IMR-90 (cell line): Measurements from ENCODE around the gene PITPNB. TPM values are rescaled to one million over a fixed set of nuclear protein-coding genes. Genes with fewer than 3 reads are reported as not detected.

Experiments used
- ATAC-seq: fragments of 200-7000 bp; cut with Tn5 transposase; 2 replicates; pipeline ENCODE4 v1.9.1; 2020; ENCODE audit warnings: low read depth, mild to moderate bottlenecking, moderate library complexity
- BruUV-seq: library from RNA; stranded (reverse); fragments of 400-500 nt; replicated peaks from 2 replicates; lab custom pipeline; 2021; lab: Mats Ljungman, UMichigan
- CTCF ChIA-PET: fragments of 300-600 bp; formaldehyde crosslinking; extraction: SDS; loops from one replicate; lab custom pipeline; 2021; ENCODE audit warnings: antibody characterized with exemption; lab: Yijun Ruan, JAX
- POLR2A ChIA-PET: fragments of 300-600 bp; sonication (Branson Sonifier 250); formaldehyde crosslinking; loops from one replicate; lab custom pipeline; 2022; ENCODE audit warnings: antibody characterized with exemption; ENCODE audit not compliant: unreplicated experiment; lab: Charles Lee
- DNase-seq: peaks from one replicate; pipeline ENCODE4 v3.0.0; 2013
- H2AFZ ChIP-seq: replicated peaks from 2 replicates; pipeline ENCODE3; 2013; ENCODE audit warnings: low read length, mild to moderate bottlenecking; ENCODE audit not compliant: poor library complexity
- H2AK5ac ChIP-seq: 2 replicates; pipeline ENCODE4 v1.6.1; 2013; ENCODE audit warnings: low read depth, low read length, inconsistent platforms
- H2AK9ac ChIP-seq: replicated peaks from 2 replicates; pipeline ENCODE3; 2013; ENCODE audit warnings: mild to moderate bottlenecking, low read depth, low read length, moderate library complexity; ENCODE audit not compliant: poor library complexity
- H2BK120ac ChIP-seq: 2 replicates; pipeline ENCODE4 v1.6.1; 2013; ENCODE audit warnings: low read depth, low read length, inconsistent platforms
- H2BK15ac ChIP-seq: 3 replicates; pipeline ENCODE4 v1.6.1; 2013; ENCODE audit warnings: low read depth, low read length, inconsistent platforms
- H2BK20ac ChIP-seq: 2 replicates; pipeline ENCODE4 v1.6.1; 2013; ENCODE audit warnings: low read depth, mild to moderate bottlenecking, inconsistent platforms, low read length, moderate library complexity
- H2BK5ac ChIP-seq: 2 replicates; pipeline ENCODE4 v1.6.1; 2013; ENCODE audit warnings: mild to moderate bottlenecking, low read depth, low read length, inconsistent platforms; ENCODE audit not compliant: poor library complexity, severe bottlenecking
- H3K14ac ChIP-seq: replicated peaks from 2 replicates; pipeline ENCODE4 v1.6.1; 2013; ENCODE audit warnings: low read depth, low read length, inconsistent platforms
- H3K18ac ChIP-seq: 2 replicates; pipeline ENCODE4 v1.6.1; 2013; ENCODE audit warnings: low read depth, low read length, control low read depth
- H3K23ac ChIP-seq: 2 replicates; pipeline ENCODE4 v1.6.1; 2013; ENCODE audit warnings: low read depth, low read length, inconsistent platforms
- H3K27ac ChIP-seq: 2 replicates; pipeline ENCODE4 v1.5.1; 2013; ENCODE audit warnings: mild to moderate bottlenecking, control low read depth, low read length; ENCODE audit not compliant: insufficient read depth
- H3K27me3 ChIP-seq: 2 replicates; pipeline ENCODE4 v1.6.1; 2013; ENCODE audit warnings: low read length; ENCODE audit not compliant: control insufficient read depth, insufficient read depth
- H3K36me3 ChIP-seq: 2 replicates; pipeline ENCODE4 v1.6.1; 2013; ENCODE audit warnings: low read length, mixed read lengths; ENCODE audit not compliant: control insufficient read depth, insufficient read depth
- H3K4ac ChIP-seq: 2 replicates; pipeline ENCODE4 v1.6.1; 2013; ENCODE audit warnings: low read depth, low read length, inconsistent platforms
- H3K4me1 ChIP-seq: 2 replicates; pipeline ENCODE4 v1.6.1; 2013; ENCODE audit warnings: low read length, mixed read lengths; ENCODE audit not compliant: control insufficient read depth, insufficient read depth
- H3K4me2 ChIP-seq: 2 replicates; pipeline ENCODE4 v1.6.1; 2013; ENCODE audit warnings: low read depth, mild to moderate bottlenecking, control low read depth, low read length, moderate library complexity
- H3K4me3 ChIP-seq: 2 replicates; pipeline ENCODE4 v1.5.1; 2013; ENCODE audit warnings: low read depth, mild to moderate bottlenecking, control low read depth, low read length, moderate library complexity; ENCODE audit not compliant: insufficient read depth
- H3K56ac ChIP-seq: 2 replicates; pipeline ENCODE4 v1.6.1; 2013; ENCODE audit warnings: low read length, inconsistent platforms; ENCODE audit not compliant: insufficient read depth; ENCODE audit errors: extremely low read depth
- H3K79me1 ChIP-seq, 2 experiments: 2 replicates each; pipeline ENCODE4 v1.6.1; 2013; ENCODE audit warnings: low read length in 2 of 2, inconsistent platforms in 1 of 2, low read depth in 1 of 2
- H3K9ac ChIP-seq: 2 replicates; pipeline ENCODE4 v1.6.1; 2013; ENCODE audit warnings: low read depth, low read length, control low read depth
- H3K9me1 ChIP-seq: 2 replicates; pipeline ENCODE4 v1.6.1; 2013; ENCODE audit warnings: low read length, inconsistent platforms; ENCODE audit not compliant: insufficient read depth
- H3K9me3 ChIP-seq: 2 replicates; pipeline ENCODE4 v1.6.1; 2013; ENCODE audit warnings: low read length; ENCODE audit not compliant: control insufficient read depth, insufficient read depth
- H4K20me1 ChIP-seq: 2 replicates; pipeline ENCODE4 v1.6.1; 2013; ENCODE audit warnings: low read length, inconsistent platforms; ENCODE audit not compliant: insufficient read depth
- H4K5ac ChIP-seq: 2 replicates; pipeline ENCODE4 v1.6.1; 2013; ENCODE audit warnings: mild to moderate bottlenecking, low read depth, low read length, control low read depth
- H4K8ac ChIP-seq, 2 experiments: 2 replicates each; pipeline ENCODE4 v1.6.1; 2013; ENCODE audit warnings: low read depth in 2 of 2, low read length in 2 of 2, control low read depth in 1 of 2, inconsistent platforms in 1 of 2
- H4K91ac ChIP-seq: 2 replicates; pipeline ENCODE4 v1.6.1; 2013; ENCODE audit warnings: low read depth, low read length, inconsistent platforms; ENCODE audit not compliant: insufficient read depth
- CHD1 ChIP-seq: IDR thresholded peaks from 2 replicates; pipeline ENCODE4 v1.6.1; 2012; ENCODE audit warnings: low read depth, low read length, improper control_type of control experiment
- CTCF ChIP-seq: conservative IDR thresholded peaks from 2 replicates; pipeline ENCODE4 v1.5.1; 2012; ENCODE audit warnings: mild to moderate bottlenecking, low read depth, low read length, improper control_type of control experiment
- MXI1 ChIP-seq: IDR thresholded peaks from 2 replicates; pipeline ENCODE4 v1.6.1; 2012; ENCODE audit warnings: low read depth, mild to moderate bottlenecking, low read length, moderate library complexity, borderline replicate concordance
- POLR2A ChIP-seq: IDR thresholded peaks from 2 replicates; pipeline ENCODE4 v1.6.1; 2012; ENCODE audit warnings: mild to moderate bottlenecking, low read depth, low read length
- RAD21 ChIP-seq: IDR thresholded peaks from 2 replicates; pipeline ENCODE4 v1.6.1; 2012; ENCODE audit warnings: low read length, improper control_type of control experiment
- WGBS, 2 experiments: methylation state at CpG; one replicate each; pipeline versions ENCODE4 v1.1.5 to v1.1.7; 2013; ENCODE audit warnings: missing lambda C conversion rate in 2 of 2; ENCODE audit not compliant: insufficient read length in 1 of 2; ENCODE audit errors: extremely low coverage in 2 of 2; 5-methylcytosine and 5-hydroxymethylcytosine counted together
- dilution Hi-C: fragments of 300-500 bp; cut with HindIII; formaldehyde crosslinking; loops from one replicate; pipeline ENCODE4 v1.14.3; 2018; ENCODE audit warnings: low sequenced_read_pairs; ENCODE audit not compliant: unreplicated experiment
- in situ Hi-C: fragments of 300-500 bp; cut with MboI; formaldehyde crosslinking; loops from 3 replicates; pipeline ENCODE4 v1.14.3; 2019; ENCODE audit warnings: low sequenced_read_pairs, inconsistent platforms, mixed read lengths
- intact Hi-C: fragments of 100-400 bp; cut with micrococcal nuclease; formaldehyde crosslinking; loops from 2 replicates; pipeline ENCODE4 v1.10.0; 2022
- polyA plus RNA-seq, 3 experiments: library from polyadenylated mRNA; depleted of rRNA; stranded (reverse); fragments of >200 nt; gene quantifications; 2 replicates each; pipeline ENCODE4 v1.2.3, GENCODE V29; 2012; ENCODE audit warnings: low replicate concordance in 1 of 3
- total RNA-seq: library from RNA; depleted of rRNA; stranded (reverse); fragments of >200 nt; gene quantifications from 2 replicates; pipeline ENCODE4 v1.2.3, GENCODE V29; 2012

The PITPNB gene
- total and polyA plus RNA-seq, 2 of the 4 experiments (the other 2 are of a cell fraction), result 19.7 to 54.5 TPM

DNA sequence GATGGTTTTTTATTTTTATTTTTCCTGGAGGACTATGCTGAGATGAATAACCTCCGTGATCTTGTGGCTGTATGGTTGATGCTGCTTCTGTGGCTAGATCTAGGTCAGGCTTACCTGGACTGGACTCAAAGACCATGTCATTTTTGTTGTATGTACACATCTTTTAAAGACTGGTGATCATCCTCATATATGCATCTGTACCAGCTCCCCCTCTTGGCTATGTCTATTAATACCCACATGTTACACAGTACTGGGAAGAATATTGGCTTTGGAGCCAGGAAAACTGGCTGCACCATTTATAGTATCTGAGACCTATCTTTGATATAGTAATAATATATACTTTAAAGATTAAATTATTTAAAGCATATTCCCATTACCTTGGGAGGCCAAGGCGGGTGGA is 18.4 kb upstream of the PITPNB start:
- H2BK5ac ChIP-seq, result no peak overlapping the region
- H2BK20ac ChIP-seq, result no peak overlapping the region
- intact Hi-C loops (no loop called here), dilution Hi-C loops (no loop called here), in situ Hi-C loops (no loop called here)
- ChIA-PET CTCF (interaction anchor here (0.5 to 0.7 kb wide), 2 partner anchors 10 to 1280 kb away, joined by 3 to 4 read pairs; no protein-coding TSS in a partner anchor), POLR2A (interaction anchor here (1.6 kb wide), 1 partner anchor 18 kb away, joined by 3 read pairs; the partner anchor contains the start of gene PITPNB)
- no peak overlapping the region for H2BK15ac ChIP-seq
- H2AFZ ChIP-seq, result no peak overlapping the region
- no peak overlapping the region for H3K4me3 ChIP-seq
- H3K27ac ChIP-seq, result no peak overlapping the region
- H4K5ac ChIP-seq, result no peak overlapping the region
- ATAC-seq (no peak), DNase-seq (no peak)
- H4K8ac ChIP-seq, result no peak overlapping the region
- H3K9me1 ChIP-seq, result no peaks in the 10 kb centered on the region
- no peak overlapping the region for H2BK120ac ChIP-seq
- H3K4me2 ChIP-seq, result no peak overlapping the region
- H3K4me1 ChIP-seq, result no peaks in the 10 kb centered on the region
- no peaks in the 10 kb centered on the region for H3K27me3 ChIP-seq
- H3K9ac ChIP-seq, result no peak overlapping the region
- H3K4ac ChIP-seq, result no peak overlapping the region
- no peak for TF ChIP-seq MXI1
- 0 out of 2 replicates have a peak, but pooled peaks have one; percentile 6 for TF ChIP-seq RAD21
- no peak for TF ChIP-seq CHD1
- TF ChIP-seq POLR2A, result no peak
- peak; percentile 19; the same call in 1 of the 2 replicates for TF ChIP-seq CTCF
- no peak overlapping the region for H3K14ac ChIP-seq
- no CpG with 5 or more reads among the region's 2 CpGs for WGBS, 2 experiments
- H4K91ac ChIP-seq, result no peak overlapping the region
- H3K36me3 ChIP-seq, result peaks cover 1% of the 10 kb centered on the region; the same call in 1 of the 2 replicates
- no peak overlapping the region for H3K56ac ChIP-seq
- BruUV-seq, result no TSS peak
- no peak overlapping the region for H2AK9ac ChIP-seq
- H3K79me1 ChIP-seq, result no peaks in the 10 kb centered on the region
- H3K18ac ChIP-seq, result no peak overlapping the region
- no peak overlapping the region for H3K23ac ChIP-seq
- H2AK5ac ChIP-seq, result no peak overlapping the region
- no peaks in the 10 kb centered on the region for H4K20me1 ChIP-seq
- H3K9me3 ChIP-seq, result no peaks in the 10 kb centered on the region
